ENCODE results near the gene MTX2. TPM values are rescaled to one million over a fixed set of nuclear protein-coding genes. Genes with fewer than 3 reads are reported as not detected.

The MTX2 gene
- total RNA-seq, 2 donors from 2014 or later: 14.1 to 14.2 TPM

- H3K4me3 ChIP-seq: no peak overlapping the region
- no peaks in the 10 kb centered on the region for H3K36me3 ChIP-seq
- H3K4me1 ChIP-seq (ENCODE audit: control insufficient read depth in 1 of 2, low read depth in 2 of 2): peaks cover 5 to 13% of the 10 kb centered on the region in 2 donors
- no peaks in the 10 kb centered on the region for H3K27me3 ChIP-seq (replicated peaks; ENCODE audit: insufficient read depth)
- no peak overlapping the region for H3K27ac ChIP-seq
- DNase-seq (ENCODE audit: low spot score) (no peak), ATAC-seq (ENCODE audit: insufficient number of reproducible peaks, low FRiP score, low read depth) (no peak)
- TF ChIP-seq, protein P1, sequence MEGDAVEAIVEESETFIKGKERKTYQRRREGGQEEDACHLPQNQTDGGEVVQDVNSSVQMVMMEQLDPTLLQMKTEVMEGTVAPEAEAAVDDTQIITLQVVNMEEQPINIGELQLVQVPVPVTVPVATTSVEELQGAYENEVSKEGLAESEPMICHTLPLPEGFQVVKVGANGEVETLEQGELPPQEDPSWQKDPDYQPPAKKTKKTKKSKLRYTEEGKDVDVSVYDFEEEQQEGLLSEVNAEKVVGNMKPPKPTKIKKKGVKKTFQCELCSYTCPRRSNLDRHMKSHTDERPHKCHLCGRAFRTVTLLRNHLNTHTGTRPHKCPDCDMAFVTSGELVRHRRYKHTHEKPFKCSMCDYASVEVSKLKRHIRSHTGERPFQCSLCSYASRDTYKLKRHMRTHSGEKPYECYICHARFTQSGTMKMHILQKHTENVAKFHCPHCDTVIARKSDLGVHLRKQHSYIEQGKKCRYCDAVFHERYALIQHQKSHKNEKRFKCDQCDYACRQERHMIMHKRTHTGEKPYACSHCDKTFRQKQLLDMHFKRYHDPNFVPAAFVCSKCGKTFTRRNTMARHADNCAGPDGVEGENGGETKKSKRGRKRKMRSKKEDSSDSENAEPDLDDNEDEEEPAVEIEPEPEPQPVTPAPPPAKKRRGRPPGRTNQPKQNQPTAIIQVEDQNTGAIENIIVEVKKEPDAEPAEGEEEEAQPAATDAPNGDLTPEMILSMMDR (IDR thresholded peaks at IDR 0.05): no peak
- no peaks in the 10 kb centered on the region for H3K9me3 ChIP-seq
Observed at GRCh38 chr2:176331646-176332045, 62.4 kb downstream of the MTX2 start.

DNA sequence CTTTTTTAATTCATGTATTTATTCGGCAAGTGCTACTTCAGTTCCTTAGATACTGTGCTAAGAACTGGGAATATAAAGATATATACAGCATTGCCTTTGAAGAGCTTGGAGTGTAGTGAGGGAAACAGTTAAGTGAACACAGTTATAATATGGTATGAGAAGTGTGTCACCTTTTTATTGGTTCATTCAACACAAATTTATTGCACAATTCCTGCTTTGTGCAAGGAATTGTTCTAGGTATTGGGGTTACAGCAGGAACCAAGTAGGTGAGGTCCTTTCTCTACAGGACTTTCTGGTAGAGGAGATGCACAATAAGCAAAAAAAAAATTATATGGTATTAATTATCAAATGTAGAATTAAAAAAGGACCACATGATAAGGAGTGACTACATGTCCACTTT lies 65.5 kb downstream of the MTX2 start:
- TF ChIP-seq, protein P1 (IDR thresholded peaks at IDR 0.05): no peak
- DNase-seq (ENCODE audit: low spot score): no peak

GRCh38 chr2:176338395-176338794 lies 69.2 kb downstream of the MTX2 start:
- H3K27ac ChIP-seq: no peak overlapping the region
- no peaks in the 10 kb centered on the region for H3K4me1 ChIP-seq (ENCODE audit: control insufficient read depth in 1 of 2, low read depth in 2 of 2)
- H3K36me3 ChIP-seq: no peaks in the 10 kb centered on the region
- ATAC-seq (ENCODE audit: insufficient number of reproducible peaks, low FRiP score, low read depth) (no peak), DNase-seq (ENCODE audit: low spot score) (no peak)
- TF ChIP-seq, protein P1 (IDR thresholded peaks at IDR 0.05): no peak
- no peaks in the 10 kb centered on the region for H3K9me3 ChIP-seq
- H3K27me3 ChIP-seq (replicated peaks; ENCODE audit: insufficient read depth): no peaks in the 10 kb centered on the region
- H3K4me3 ChIP-seq: no peak overlapping the region

More for the DNA sequence above, 65.5 kb downstream of the MTX2 start:
- Histone ChIP-seq H3K27ac (no peak overlapping the region), H3K27me3 (replicated peaks; ENCODE audit: insufficient read depth) (no peaks in the 10 kb centered on the region), H3K36me3 (no peaks in the 10 kb centered on the region), H3K4me1 (ENCODE audit: control insufficient read depth in 1 of 2, low read depth in 2 of 2) (peaks cover 5 to 10% of the 10 kb centered on the region in 2 donors), H3K9me3 (no peaks in the 10 kb centered on the region), H3K4me3 (no peak overlapping the region)
- ATAC-seq (ENCODE audit: insufficient number of reproducible peaks, low FRiP score, low read depth): no peak

DNA sequence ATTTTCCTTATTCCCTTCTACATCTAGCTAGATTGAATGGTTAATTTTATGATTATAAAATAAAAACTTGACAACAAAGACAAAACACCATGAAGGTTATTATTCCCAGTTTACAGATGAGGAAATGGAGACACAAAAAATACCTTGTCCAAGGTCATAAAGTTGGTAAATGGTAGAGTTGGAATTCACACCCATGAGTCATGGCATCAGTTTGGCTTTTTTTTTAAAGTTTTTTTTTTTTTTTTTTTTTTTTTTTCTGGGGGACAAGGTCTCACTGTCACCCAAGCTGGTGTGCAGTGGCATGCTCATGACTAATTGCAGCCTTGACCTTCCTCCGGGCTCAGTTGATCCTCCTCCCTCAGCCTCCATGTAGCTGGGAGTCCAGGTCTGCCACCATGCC lies 70.0 kb downstream of the MTX2 start:
- DNase-seq (ENCODE audit: low spot score): no peak
- no peak overlapping the region for H3K27ac ChIP-seq
- H3K4me3 ChIP-seq: no peak overlapping the region
- no peaks in the 10 kb centered on the region for H3K4me1 ChIP-seq (ENCODE audit: control insufficient read depth in 1 of 2, low read depth in 2 of 2)
- no peak for ATAC-seq (ENCODE audit: insufficient number of reproducible peaks, low FRiP score, low read depth)
- no peaks in the 10 kb centered on the region for H3K36me3 ChIP-seq
- TF ChIP-seq, protein P1 (IDR thresholded peaks at IDR 0.05): no peak
- no peaks in the 10 kb centered on the region for H3K27me3 ChIP-seq (replicated peaks; ENCODE audit: insufficient read depth)
- H3K9me3 ChIP-seq: no peaks in the 10 kb centered on the region

DNA sequence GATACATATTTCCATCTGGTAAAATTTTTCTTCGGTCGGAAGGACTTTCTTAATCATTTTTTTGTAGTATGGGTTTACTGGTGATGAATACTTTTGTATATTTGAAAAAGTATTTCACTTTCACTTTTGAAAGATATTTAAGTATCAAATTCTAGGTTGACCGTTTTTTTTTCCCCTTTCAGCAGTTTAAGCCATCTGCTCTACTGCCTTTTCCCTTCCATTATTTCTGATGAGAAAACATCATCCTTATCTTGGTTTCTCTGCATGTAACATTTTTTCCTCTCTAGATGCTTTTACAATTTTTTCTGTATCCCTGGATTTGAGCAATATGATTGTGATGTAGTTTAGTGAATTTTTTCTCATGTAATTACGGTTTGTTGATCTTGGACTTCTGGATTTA lies 87.0 kb downstream of the MTX2 start:
- no peaks in the 10 kb centered on the region for H3K9me3 ChIP-seq
- DNase-seq (ENCODE audit: low spot score) (no peak), ATAC-seq (ENCODE audit: insufficient number of reproducible peaks, low FRiP score, low read depth) (no peak)
- H3K36me3 ChIP-seq: no peaks in the 10 kb centered on the region
- no peak overlapping the region for H3K4me3 ChIP-seq
- TF ChIP-seq, protein P1 (IDR thresholded peaks at IDR 0.05): no peak
- no peaks in the 10 kb centered on the region for H3K4me1 ChIP-seq (ENCODE audit: control insufficient read depth in 1 of 2, low read depth in 2 of 2)
- no peak overlapping the region for H3K27ac ChIP-seq
- H3K27me3 ChIP-seq (replicated peaks; ENCODE audit: insufficient read depth): no peaks in the 10 kb centered on the region
